Measurements from ENCODE around the gene KLRF1. TPM values are rescaled to one million over a fixed set of nuclear protein-coding genes. Genes with fewer than 3 reads are reported as not detected.

KLRF1 gene
- polyA plus RNA-seq, 1 donor from 2014 or later, result not detected

GRCh38 chr12:9856151-9856550 is 28.9 kb downstream of the KLRF1 start:
- Histone ChIP-seq H3K79me2 (replicated peaks; ENCODE audit: insufficient read depth, low read length) (no peaks in the 10 kb centered on the region), H3K4me3 (ENCODE audit: low read length) (no peak overlapping the region), H3K9ac (ENCODE audit: low read length) (no peak overlapping the region), H3K9me3 (ENCODE audit: low read length) (no peaks in the 10 kb centered on the region), H3K4me2 (ENCODE audit: low read length) (no peak overlapping the region), H3K27me3 (ENCODE audit: insufficient read depth, low read depth, low read length) (no peaks in the 10 kb centered on the region), H3K36me3 (ENCODE audit: insufficient read depth, low read length) (no peaks in the 10 kb centered on the region), H3K27ac (ENCODE audit: low read length) (no peak overlapping the region), H3F3A (ENCODE audit: insufficient read depth, low read length, poor library complexity, severe bottlenecking) (no peaks in the 10 kb centered on the region), H2AFZ (ENCODE audit: low read depth, low read length) (no peak overlapping the region), H3K9me2 (ENCODE audit: insufficient read depth, low read length) (no peaks in the 10 kb centered on the region), H4K20me1 (ENCODE audit: insufficient read depth) (no peaks in the 10 kb centered on the region)
- no peak for TF ChIP-seq REST (IDR thresholded peaks at IDR 0.05; ENCODE audit: borderline replicate concordance)
- no peak for TF ChIP-seq MXI1 (conservative IDR thresholded peaks at IDR 0.05; ENCODE audit: poor library complexity, severe bottlenecking)

DNA sequence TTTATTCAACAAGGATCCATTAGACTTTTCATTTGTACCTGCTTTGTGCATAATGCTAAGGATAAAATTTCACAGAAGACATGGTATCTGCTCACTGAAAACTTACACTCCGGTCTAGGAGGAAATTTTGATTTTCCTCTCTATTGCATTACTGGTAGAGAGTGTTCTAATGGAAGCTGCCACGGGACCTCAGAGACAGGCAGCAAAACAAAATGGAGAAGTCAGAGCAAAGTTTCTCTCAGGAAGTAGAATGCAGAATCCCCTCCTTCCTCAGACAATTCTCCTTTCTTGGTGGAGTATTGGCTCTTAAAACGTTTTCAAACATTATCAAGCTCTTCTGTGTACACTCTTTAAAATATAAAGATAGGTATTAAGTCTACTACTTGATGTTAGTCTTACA is 29.6 kb downstream of the KLRF1 start:
- TF ChIP-seq MXI1 (conservative IDR thresholded peaks at IDR 0.05; ENCODE audit: poor library complexity, severe bottlenecking) (no peak), REST (IDR thresholded peaks at IDR 0.05; ENCODE audit: borderline replicate concordance) (no peak)
- Histone ChIP-seq H3K4me2 (ENCODE audit: low read length) (no peak overlapping the region), H3K9me3 (ENCODE audit: low read length) (no peaks in the 10 kb centered on the region), H3K9me2 (ENCODE audit: insufficient read depth, low read length) (no peaks in the 10 kb centered on the region), H2AFZ (ENCODE audit: low read depth, low read length) (no peak overlapping the region), H3K27me3 (ENCODE audit: insufficient read depth, low read depth, low read length) (no peaks in the 10 kb centered on the region), H4K20me1 (ENCODE audit: insufficient read depth) (no peaks in the 10 kb centered on the region), H3K4me3 (ENCODE audit: low read length) (no peak overlapping the region), H3K36me3 (ENCODE audit: insufficient read depth, low read length) (no peaks in the 10 kb centered on the region), H3K9ac (ENCODE audit: low read length) (no peak overlapping the region), H3K27ac (ENCODE audit: low read length) (no peak overlapping the region), H3F3A (ENCODE audit: insufficient read depth, low read length, poor library complexity, severe bottlenecking) (no peaks in the 10 kb centered on the region), H3K79me2 (replicated peaks; ENCODE audit: insufficient read depth, low read length) (no peaks in the 10 kb centered on the region)

- Histone ChIP-seq H3K27me3 (ENCODE audit: insufficient read depth, low read depth, low read length) (no peaks in the 10 kb centered on the region), H2AFZ (ENCODE audit: low read depth, low read length) (no peak overlapping the region), H3K9me3 (ENCODE audit: low read length) (peaks cover 2% of the 10 kb centered on the region), H4K20me1 (ENCODE audit: insufficient read depth) (no peaks in the 10 kb centered on the region), H3K4me2 (ENCODE audit: low read length) (no peak overlapping the region), H3K36me3 (ENCODE audit: insufficient read depth, low read length) (no peaks in the 10 kb centered on the region), H3K9me2 (ENCODE audit: insufficient read depth, low read length) (no peaks in the 10 kb centered on the region), H3K27ac (ENCODE audit: low read length) (no peak overlapping the region), H3K79me2 (replicated peaks; ENCODE audit: insufficient read depth, low read length) (no peaks in the 10 kb centered on the region), H3F3A (ENCODE audit: insufficient read depth, low read length, poor library complexity, severe bottlenecking) (no peaks in the 10 kb centered on the region), H3K4me3 (ENCODE audit: low read length) (no peak overlapping the region), H3K9ac (ENCODE audit: low read length) (no peak overlapping the region)
- TF ChIP-seq SMC3 (conservative IDR thresholded peaks at IDR 0.05; ENCODE audit: poor library complexity) (no peak), MXI1 (conservative IDR thresholded peaks at IDR 0.05; ENCODE audit: poor library complexity, severe bottlenecking) (no peak), RAD21 (conservative IDR thresholded peaks at IDR 0.05) (no peak), EP300 (conservative IDR thresholded peaks at IDR 0.05; ENCODE audit: poor library complexity, severe bottlenecking) (no peak), TAF1 (IDR thresholded peaks at IDR 0.05; ENCODE audit: low read depth) (no peak), POLR2AphosphoS5 (IDR thresholded peaks at IDR 0.05) (no peak)
- TF ChIP-seq, protein P1, sequence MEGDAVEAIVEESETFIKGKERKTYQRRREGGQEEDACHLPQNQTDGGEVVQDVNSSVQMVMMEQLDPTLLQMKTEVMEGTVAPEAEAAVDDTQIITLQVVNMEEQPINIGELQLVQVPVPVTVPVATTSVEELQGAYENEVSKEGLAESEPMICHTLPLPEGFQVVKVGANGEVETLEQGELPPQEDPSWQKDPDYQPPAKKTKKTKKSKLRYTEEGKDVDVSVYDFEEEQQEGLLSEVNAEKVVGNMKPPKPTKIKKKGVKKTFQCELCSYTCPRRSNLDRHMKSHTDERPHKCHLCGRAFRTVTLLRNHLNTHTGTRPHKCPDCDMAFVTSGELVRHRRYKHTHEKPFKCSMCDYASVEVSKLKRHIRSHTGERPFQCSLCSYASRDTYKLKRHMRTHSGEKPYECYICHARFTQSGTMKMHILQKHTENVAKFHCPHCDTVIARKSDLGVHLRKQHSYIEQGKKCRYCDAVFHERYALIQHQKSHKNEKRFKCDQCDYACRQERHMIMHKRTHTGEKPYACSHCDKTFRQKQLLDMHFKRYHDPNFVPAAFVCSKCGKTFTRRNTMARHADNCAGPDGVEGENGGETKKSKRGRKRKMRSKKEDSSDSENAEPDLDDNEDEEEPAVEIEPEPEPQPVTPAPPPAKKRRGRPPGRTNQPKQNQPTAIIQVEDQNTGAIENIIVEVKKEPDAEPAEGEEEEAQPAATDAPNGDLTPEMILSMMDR (IDR thresholded peaks at IDR 0.05; ENCODE audit: poor library complexity, severe bottlenecking), result no peak
Measured at GRCh38 chr12:9858135-9858534, 30.9 kb downstream of the KLRF1 start.

All from neural cell (in vitro differentiated cells).